Fibroblast of skin of right biceps (primary cell): ENCODE data around the gene BNC1.
"Not testable (repeated sequence)": the region's sequence is repeated elsewhere in the genome, so short reads cannot be mapped to it uniquely, and the experiment has no call there.

Experiments
- DNase-seq: peaks from one replicate; pipeline ENCODE4 v3.0.0-alpha.2; 2013

BNC1 gene

GRCh38 chr15:83248151-83249029 is 36.1 kb downstream of the BNC1 start:
- DNase-seq, result peak; percentile 58

GRCh38 chr15:83243634-83244033 is 40.8 kb downstream of the BNC1 start:
- DNase-seq, result no peak

GRCh38 chr15:83230242-83230641 is 54.2 kb downstream of the BNC1 start:
- DNase-seq, result no peak

DNA sequence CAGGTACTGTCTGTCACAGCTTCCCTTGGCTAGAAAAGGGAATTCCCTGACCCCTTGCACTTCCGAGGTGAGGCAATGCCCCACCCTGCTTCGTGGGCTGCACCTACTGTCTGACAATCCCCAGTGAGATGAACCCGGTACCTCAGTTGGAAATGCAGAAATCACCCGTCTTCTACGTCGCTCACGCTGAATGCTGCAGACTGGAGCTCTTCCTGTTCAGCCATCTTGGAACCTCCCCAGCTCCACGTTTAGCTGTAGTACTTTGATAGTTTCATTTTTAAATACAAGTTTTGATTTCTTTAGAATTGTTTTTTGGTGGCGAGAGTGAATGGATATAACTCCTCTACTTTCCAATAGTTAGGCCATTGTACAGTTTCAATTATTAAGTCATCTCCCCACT is 59.0 kb downstream of the BNC1 start:
- DNase-seq, result no peak

DNA sequence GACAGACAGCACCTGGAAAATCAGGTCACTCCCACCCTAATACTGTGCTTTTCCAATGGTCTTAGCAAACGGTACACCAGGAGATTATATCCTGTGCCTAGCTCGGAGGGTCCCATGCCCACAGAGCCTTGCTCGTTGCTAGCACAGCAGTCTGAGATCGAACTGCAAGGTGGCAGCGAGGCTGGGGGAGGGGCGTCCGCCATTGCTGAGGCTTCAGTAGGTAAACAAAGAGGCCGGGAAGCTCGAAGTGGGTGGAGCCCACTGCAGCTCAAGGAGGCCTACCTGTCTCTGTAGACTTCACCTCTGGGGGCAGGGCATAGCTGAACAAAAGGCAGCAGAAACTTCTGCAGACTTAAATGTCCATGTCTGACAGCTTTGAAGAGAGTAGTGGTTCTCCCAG is 62.7 kb downstream of the BNC1 start:
- DNase-seq, result not testable (repeated sequence)

- no peak for DNase-seq
Measured at GRCh38 chr15:83219026-83219425, 65.4 kb downstream of the BNC1 start.

DNA sequence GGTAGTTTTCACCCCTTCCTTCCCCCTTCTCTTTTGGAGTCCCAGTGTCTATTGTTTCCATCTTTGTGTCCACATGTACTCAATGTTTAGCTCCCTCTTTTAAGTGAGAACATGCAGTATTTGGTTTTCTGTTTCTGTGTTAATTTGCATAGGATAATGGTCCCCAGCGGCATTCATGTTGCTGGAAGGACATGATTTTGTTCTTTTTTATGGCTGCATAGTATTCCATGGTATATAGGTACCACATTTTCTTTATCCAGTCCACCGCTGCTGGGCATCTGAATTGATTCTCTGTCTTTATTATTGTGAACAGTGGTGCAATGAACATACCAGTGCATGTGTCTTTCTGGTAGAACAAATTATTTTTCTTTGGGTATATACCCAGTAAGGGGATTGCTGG is 69.2 kb downstream of the BNC1 start:
- no peak for DNase-seq

- peak; percentile 95 for DNase-seq
Measured at GRCh38 chr15:83210619-83211018, 73.8 kb downstream of the BNC1 start.

- DNase-seq, result no peak
Measured at GRCh38 chr15:83209333-83209732, 75.1 kb downstream of the BNC1 start.

GRCh38 chr15:83208367-83208661 is 76.2 kb downstream of the BNC1 start:
- no peak for DNase-seq

DNA sequence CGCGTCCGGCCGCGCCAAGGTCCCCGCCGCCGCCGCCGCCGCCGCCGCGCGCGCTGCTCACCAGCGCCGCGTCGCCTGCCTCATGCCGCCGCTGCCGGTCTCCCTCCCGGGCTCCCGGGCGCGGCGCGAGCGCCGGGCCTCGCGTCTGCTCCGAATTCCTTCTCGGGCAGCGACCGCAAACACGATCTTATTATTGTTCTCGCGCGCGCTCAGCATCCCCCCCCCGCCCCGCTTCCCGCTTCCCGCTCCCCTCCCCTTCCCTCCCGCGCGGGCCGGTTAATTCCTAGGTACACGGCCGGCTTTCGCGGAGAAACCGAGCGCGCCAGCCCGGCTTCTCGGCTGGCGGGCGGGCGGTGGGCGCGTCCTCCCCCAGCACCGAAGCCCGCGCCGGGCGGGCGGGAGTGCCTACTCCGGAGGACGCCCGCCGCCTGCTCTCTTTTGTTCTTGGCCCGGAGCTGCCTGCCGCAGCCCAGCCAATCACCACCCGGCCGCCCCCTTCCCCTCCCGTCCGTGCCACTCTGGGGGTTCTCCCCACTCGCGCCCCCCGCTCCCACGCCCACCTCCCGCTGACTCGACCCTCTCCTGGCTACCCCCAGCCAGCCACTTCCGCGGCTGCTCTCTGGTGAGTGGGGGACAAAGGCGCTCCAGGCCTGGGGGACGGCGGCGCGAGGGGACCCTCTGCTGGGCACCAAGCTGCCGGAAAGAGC is 76.7 kb downstream of the BNC1 start, which contains the start of gene HDGFL3:
HDGFL3 (minus strand) TSS at position 164 of the 707 bp plus-strand sequence. CDS start 409 bp downstream, outside the sequence.
- DNase-seq, result peak; percentile 77

GRCh38 chr15:83207009-83207659 is 77.3 kb downstream of the BNC1 start:
- peak; percentile 42 for DNase-seq

- no peak for DNase-seq
Measured at GRCh38 chr15:83206526-83207008, 77.9 kb downstream of the BNC1 start.
